ENCODE results near the gene EPB41L1.

- TF ChIP-seq CTCF (conservative IDR thresholded peaks at IDR 0.05; ENCODE audit: low read depth in 2 of 2) (no peak), POLR2AphosphoS5 (IDR thresholded peaks at IDR 0.05; ENCODE audit: low read depth) (no peak), EZH2phosphoT487 (IDR thresholded peaks at IDR 0.05; ENCODE audit: unreplicated experiment) (no peak), ETS1 (IDR thresholded peaks at IDR 0.05) (no peak)
These were observed 118.1 kb downstream of the EPB41L1 start for GRCh38 chr20:36272547-36273220.
